ENCODE measurements around the gene CIB2.

CIB2 gene

DNA sequence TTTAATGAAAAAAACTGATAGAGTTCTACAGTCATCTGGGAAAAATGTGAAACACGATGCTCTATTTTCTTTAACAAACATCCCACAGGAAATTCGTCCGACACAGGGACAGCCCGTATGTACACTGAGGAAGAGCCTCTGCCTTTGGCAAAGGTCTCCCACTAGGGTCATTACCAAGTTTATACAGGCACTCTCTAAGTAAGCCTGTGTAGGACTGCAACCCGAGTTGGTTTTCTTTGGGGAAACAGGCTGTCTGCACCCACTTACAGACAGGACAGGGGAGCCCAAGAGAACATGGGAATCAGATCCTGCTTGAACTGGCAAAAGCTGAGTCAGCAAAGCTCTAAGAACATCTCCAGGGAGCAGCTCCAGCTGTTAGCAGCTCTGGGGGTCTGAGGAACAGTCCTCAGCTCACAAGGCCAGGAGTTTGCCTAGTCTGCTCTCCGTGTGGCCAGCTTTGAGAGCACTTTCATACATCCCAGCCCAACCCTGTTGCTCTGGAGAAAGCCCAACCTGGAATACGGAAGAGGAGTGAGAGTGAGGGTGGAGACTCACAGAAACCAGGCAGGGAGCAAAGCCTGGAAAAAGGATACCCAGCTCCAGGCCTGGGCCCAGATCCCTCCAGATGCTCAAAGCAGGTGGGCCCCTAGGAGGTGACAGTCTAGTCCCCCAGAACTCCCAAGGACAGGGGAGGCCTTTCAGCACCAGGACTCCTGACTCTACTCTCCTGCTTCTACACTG is 55.6 kb downstream of the CIB2 start (continued):
- TF ChIP-seq ZBTB21 (tag by site-specific recombination; IDR thresholded peaks at IDR 0.05) (no peak), ZNF350 (tag by site-specific recombination; IDR thresholded peaks at IDR 0.05) (no peak), ZNF133 (tag by site-specific recombination; IDR thresholded peaks at IDR 0.05) (no peak), ZNF394 (tag by site-specific recombination; IDR thresholded peaks at IDR 0.05; ENCODE audit: borderline replicate concordance) (no peak), RBAK (tag by site-specific recombination; IDR thresholded peaks at IDR 0.05) (no peak), ZNF157 (tag by site-specific recombination; IDR thresholded peaks at IDR 0.05) (no peak), ZNF24 (tag by site-specific recombination; IDR thresholded peaks at IDR 0.05) (no peak)
- TF ChIP-seq, protein P1, sequence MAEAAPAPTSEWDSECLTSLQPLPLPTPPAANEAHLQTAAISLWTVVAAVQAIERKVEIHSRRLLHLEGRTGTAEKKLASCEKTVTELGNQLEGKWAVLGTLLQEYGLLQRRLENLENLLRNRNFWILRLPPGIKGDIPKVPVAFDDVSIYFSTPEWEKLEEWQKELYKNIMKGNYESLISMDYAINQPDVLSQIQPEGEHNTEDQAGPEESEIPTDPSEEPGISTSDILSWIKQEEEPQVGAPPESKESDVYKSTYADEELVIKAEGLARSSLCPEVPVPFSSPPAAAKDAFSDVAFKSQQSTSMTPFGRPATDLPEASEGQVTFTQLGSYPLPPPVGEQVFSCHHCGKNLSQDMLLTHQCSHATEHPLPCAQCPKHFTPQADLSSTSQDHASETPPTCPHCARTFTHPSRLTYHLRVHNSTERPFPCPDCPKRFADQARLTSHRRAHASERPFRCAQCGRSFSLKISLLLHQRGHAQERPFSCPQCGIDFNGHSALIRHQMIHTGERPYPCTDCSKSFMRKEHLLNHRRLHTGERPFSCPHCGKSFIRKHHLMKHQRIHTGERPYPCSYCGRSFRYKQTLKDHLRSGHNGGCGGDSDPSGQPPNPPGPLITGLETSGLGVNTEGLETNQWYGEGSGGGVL (tag by site-specific recombination; IDR thresholded peaks at IDR 0.05): no peak

DNA sequence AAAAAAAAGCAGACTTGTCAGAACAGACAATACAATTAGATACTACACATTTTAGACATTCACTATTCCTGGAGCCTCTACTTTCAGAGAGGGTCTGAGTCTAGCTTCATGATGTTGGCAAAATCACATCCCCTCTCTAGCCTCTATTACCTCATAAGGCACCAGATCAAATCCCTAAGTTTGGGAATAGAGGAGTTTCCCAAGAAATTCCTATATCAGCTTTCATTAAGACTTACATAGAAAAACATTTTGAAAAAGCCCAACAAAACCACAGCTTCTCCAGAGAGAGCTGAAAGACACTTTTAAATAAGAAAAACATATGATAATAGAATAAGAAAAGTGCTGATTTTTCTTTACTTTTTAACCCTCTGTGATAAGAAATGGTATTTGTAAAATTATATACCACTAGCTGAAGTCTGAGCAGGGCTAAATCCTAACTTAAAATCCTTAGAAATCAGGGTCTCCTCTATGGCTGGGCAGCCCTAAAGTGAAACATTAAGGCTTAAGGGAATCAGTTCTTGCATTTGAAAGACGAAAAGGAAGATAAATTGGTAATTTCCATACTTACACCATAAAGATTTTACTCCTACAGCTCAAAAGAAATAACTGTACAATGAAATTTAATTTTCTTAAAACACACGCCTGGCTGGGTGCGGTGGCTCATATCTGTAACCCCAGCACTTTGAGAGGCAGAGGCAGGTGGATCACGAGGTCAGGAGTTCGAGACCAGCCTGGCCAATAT is 58.0 kb downstream of the CIB2 start:
- H3K36me3 ChIP-seq (ENCODE audit: control insufficient read depth in 2 of 2, insufficient read depth in 1 of 2, low read length in 2 of 2): peaks cover 0 to 4% of the 10 kb centered on the region in 2 experiments; a peak in 1 of 3 replicates
- ChIA-PET POLR2A (no interaction called here), CTCF (interaction anchor here (0.6 to 1.9 kb wide), 7 partner anchors 9 to 243 kb away, joined by 3 to 4 read pairs (median 3); no protein-coding TSS in a partner anchor)
- peaks cover 43% of the 10 kb centered on the region for H3K4me1 ChIP-seq (ENCODE audit: control insufficient read depth, insufficient read depth, low read length)
- H3K27ac ChIP-seq (ENCODE audit: extremely low read depth, low read depth, low read length): no peak overlapping the region
- no peak overlapping the region for H3K4me3 ChIP-seq (ENCODE audit: low read depth, low read length)
- H3K9me3 ChIP-seq (ENCODE audit: control insufficient read depth, insufficient read depth, low read depth, low read length): no peaks in the 10 kb centered on the region
- TF ChIP-seq MEIS1 (CRISPR knock-in tag; IDR thresholded peaks at IDR 0.05; ENCODE audit: borderline replicate concordance) (no peak), ZNF416 (tag by site-specific recombination; IDR thresholded peaks at IDR 0.05) (no peak), ATF2 (tag by site-specific recombination; IDR thresholded peaks at IDR 0.05; ENCODE audit: low read depth) (no peak), IKZF3 (tag by site-specific recombination; IDR thresholded peaks at IDR 0.05) (0 out of 2 replicates have a peak, but pooled peaks have one; percentile 41), KLF10 (tag by site-specific recombination; IDR thresholded peaks at IDR 0.05) (no peak), GFI1B (tag by site-specific recombination; IDR thresholded peaks at IDR 0.05) (0 out of 2 replicates have a peak, but pooled peaks have one; percentile 8), ZNF621 (tag by site-specific recombination; IDR thresholded peaks at IDR 0.05) (no peak)
- TF ChIP-seq, protein P2, sequence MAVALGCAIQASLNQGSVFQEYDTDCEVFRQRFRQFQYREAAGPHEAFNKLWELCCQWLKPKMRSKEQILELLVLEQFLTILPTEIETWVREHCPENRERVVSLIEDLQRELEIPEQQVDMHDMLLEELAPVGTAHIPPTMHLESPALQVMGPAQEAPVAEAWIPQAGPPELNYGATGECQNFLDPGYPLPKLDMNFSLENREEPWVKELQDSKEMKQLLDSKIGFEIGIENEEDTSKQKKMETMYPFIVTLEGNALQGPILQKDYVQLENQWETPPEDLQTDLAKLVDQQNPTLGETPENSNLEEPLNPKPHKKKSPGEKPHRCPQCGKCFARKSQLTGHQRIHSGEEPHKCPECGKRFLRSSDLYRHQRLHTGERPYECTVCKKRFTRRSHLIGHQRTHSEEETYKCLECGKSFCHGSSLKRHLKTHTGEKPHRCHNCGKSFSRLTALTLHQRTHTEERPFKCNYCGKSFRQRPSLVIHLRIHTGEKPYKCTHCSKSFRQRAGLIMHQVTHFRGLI (tag by site-specific recombination; IDR thresholded peaks at IDR 0.05): peak; percentile 41; the same call in 1 of the 2 replicates
- TF ChIP-seq, protein P3, sequence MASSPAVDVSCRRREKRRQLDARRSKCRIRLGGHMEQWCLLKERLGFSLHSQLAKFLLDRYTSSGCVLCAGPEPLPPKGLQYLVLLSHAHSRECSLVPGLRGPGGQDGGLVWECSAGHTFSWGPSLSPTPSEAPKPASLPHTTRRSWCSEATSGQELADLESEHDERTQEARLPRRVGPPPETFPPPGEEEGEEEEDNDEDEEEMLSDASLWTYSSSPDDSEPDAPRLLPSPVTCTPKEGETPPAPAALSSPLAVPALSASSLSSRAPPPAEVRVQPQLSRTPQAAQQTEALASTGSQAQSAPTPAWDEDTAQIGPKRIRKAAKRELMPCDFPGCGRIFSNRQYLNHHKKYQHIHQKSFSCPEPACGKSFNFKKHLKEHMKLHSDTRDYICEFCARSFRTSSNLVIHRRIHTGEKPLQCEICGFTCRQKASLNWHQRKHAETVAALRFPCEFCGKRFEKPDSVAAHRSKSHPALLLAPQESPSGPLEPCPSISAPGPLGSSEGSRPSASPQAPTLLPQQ (tag by site-specific recombination; IDR thresholded peaks at IDR 0.05): no peak
